DND-41 (cell line): ENCODE data around the gene FAM228B.
"Not testable (repeated sequence)": the region's sequence is repeated elsewhere in the genome, so short reads cannot be mapped to it uniquely, and the experiment has no call there.

Source experiments
- EZH2 ChIP-seq: IDR thresholded peaks from 3 replicates; pipeline ENCODE4 v1.6.1; 2012; ENCODE audit warnings: borderline replicate concordance, low read depth, mild to moderate bottlenecking, moderate library complexity, low read length, inconsistent platforms; ENCODE audit not compliant: severe bottlenecking
- TF ChIP-seq, protein P1 (sequence below): IDR thresholded peaks from 2 replicates; pipeline ENCODE4 v1.5.1; 2012; ENCODE audit warnings: borderline replicate concordance, low read length, moderate library complexity, mild to moderate bottlenecking; ENCODE audit not compliant: poor library complexity, severe bottlenecking; ENCODE audit errors: extremely low read depth

GRCh38 chr2:24100732-24101131 lies 22.5 kb upstream of the FAM228B start:
- TF ChIP-seq EZH2: not testable (repeated sequence)
- TF ChIP-seq, protein P1, sequence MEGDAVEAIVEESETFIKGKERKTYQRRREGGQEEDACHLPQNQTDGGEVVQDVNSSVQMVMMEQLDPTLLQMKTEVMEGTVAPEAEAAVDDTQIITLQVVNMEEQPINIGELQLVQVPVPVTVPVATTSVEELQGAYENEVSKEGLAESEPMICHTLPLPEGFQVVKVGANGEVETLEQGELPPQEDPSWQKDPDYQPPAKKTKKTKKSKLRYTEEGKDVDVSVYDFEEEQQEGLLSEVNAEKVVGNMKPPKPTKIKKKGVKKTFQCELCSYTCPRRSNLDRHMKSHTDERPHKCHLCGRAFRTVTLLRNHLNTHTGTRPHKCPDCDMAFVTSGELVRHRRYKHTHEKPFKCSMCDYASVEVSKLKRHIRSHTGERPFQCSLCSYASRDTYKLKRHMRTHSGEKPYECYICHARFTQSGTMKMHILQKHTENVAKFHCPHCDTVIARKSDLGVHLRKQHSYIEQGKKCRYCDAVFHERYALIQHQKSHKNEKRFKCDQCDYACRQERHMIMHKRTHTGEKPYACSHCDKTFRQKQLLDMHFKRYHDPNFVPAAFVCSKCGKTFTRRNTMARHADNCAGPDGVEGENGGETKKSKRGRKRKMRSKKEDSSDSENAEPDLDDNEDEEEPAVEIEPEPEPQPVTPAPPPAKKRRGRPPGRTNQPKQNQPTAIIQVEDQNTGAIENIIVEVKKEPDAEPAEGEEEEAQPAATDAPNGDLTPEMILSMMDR: not testable (repeated sequence)
